ENCODE results near the gene PACC1.

Gene PACC1

GRCh38 chr1:212412374-212412773, 2.3 kb downstream of the PACC1 start:
- in situ Hi-C loops (cut with HindIII; ENCODE audit: low pct_ligation_motif_present, low sequenced_read_pairs), result no loop called here
- H3K27ac ChIP-seq, result no peak overlapping the region
- H3K36me3 ChIP-seq (replicated peaks), result peaks cover 18% of the 10 kb centered on the region
- no peak overlapping the region for H3K4me3 ChIP-seq (ENCODE audit: low read depth, low read length)
- no peak for DNase-seq
- TF ChIP-seq CTCF (IDR thresholded peaks at IDR 0.05; ENCODE audit: low read depth, low read length, missing control alignments), result no peak
- no peaks in the 10 kb centered on the region for H3K27me3 ChIP-seq (replicated peaks)

GRCh38 chr1:212410231-212410820, 4.4 kb downstream of the PACC1 start:
- DNase-seq, result no peak
- Histone ChIP-seq H3K27ac (no peak overlapping the region), H3K36me3 (replicated peaks) (peaks cover 18% of the 10 kb centered on the region), H3K27me3 (replicated peaks) (no peaks in the 10 kb centered on the region), H3K4me3 (ENCODE audit: low read depth, low read length) (no peak overlapping the region)
- no peak for TF ChIP-seq CTCF (IDR thresholded peaks at IDR 0.05; ENCODE audit: low read depth, low read length, missing control alignments)
- in situ Hi-C loops (cut with HindIII; ENCODE audit: low pct_ligation_motif_present, low sequenced_read_pairs), result no loop called here

- in situ Hi-C loops (cut with HindIII; ENCODE audit: low pct_ligation_motif_present, low sequenced_read_pairs), result no loop called here
- peaks cover 4% of the 10 kb centered on the region for H3K36me3 ChIP-seq (replicated peaks)
- no peaks in the 10 kb centered on the region for H3K27me3 ChIP-seq (replicated peaks)
- TF ChIP-seq CTCF (IDR thresholded peaks at IDR 0.05; ENCODE audit: low read depth, low read length, missing control alignments), result no peak
- no peak for DNase-seq
- H3K4me3 ChIP-seq (ENCODE audit: low read depth, low read length), result no peak overlapping the region
- no peak overlapping the region for H3K27ac ChIP-seq
Measured at GRCh38 chr1:212402666-212403321, 11.9 kb downstream of the PACC1 start.

GRCh38 chr1:212401838-212402582, 12.7 kb downstream of the PACC1 start:
- peaks cover 4% of the 10 kb centered on the region for H3K36me3 ChIP-seq (replicated peaks)
- H3K27me3 ChIP-seq (replicated peaks), result no peaks in the 10 kb centered on the region
- no peak for TF ChIP-seq CTCF (IDR thresholded peaks at IDR 0.05; ENCODE audit: low read depth, low read length, missing control alignments)
- no peak for DNase-seq
- in situ Hi-C loops (cut with HindIII; ENCODE audit: low pct_ligation_motif_present, low sequenced_read_pairs), result no loop called here
- H3K4me3 ChIP-seq (ENCODE audit: low read depth, low read length), result no peak overlapping the region
- peak overlapping the region; percentile 9 for H3K27ac ChIP-seq

GRCh38 chr1:212401042-212401441, 13.6 kb downstream of the PACC1 start:
- TF ChIP-seq CTCF (IDR thresholded peaks at IDR 0.05; ENCODE audit: low read depth, low read length, missing control alignments), result no peak
- H3K36me3 ChIP-seq (replicated peaks), result peaks cover 4% of the 10 kb centered on the region
- in situ Hi-C loops (cut with HindIII; ENCODE audit: low pct_ligation_motif_present, low sequenced_read_pairs), result no loop called here
- no peaks in the 10 kb centered on the region for H3K27me3 ChIP-seq (replicated peaks)
- DNase-seq, result no peak
- no peak overlapping the region for H3K27ac ChIP-seq
- no peak overlapping the region for H3K4me3 ChIP-seq (ENCODE audit: low read depth, low read length)

All from brain microvascular endothelial cell (primary cell).